ENCODE measurements around the gene CDY1. TPM values are rescaled to one million over a fixed set of nuclear protein-coding genes. Genes with fewer than 3 reads are reported as not detected.
"Not testable (repeated sequence)": the region's sequence is repeated elsewhere in the genome, so short reads cannot be mapped to it uniquely, and the experiment has no call there.

The CDY1 gene
- total RNA-seq, 1 donor from 2014 or later: not detected

- H3K4me3 Mint-ChIP-seq (ENCODE audit: unreplicated experiment); H3K4me3 ChIP-seq (ENCODE audit: insufficient read depth, low read depth, low read length); H3K27ac Mint-ChIP-seq (ENCODE audit: unreplicated experiment); H3K9me3 Mint-ChIP-seq (ENCODE audit: unreplicated experiment); H3K4me2 ChIP-seq (ENCODE audit: low read length); H3K27me3 Mint-ChIP-seq (ENCODE audit: low read depth, unreplicated experiment); H3K9ac ChIP-seq (ENCODE audit: low read length); H3K9me3 ChIP-seq (ENCODE audit: insufficient read depth, low read depth, low read length); H4K20me1 ChIP-seq (ENCODE audit: insufficient read depth, low read length); H3K4me1 Mint-ChIP-seq (ENCODE audit: low read depth, unreplicated experiment); H3K27ac ChIP-seq (ENCODE audit: low read depth, low read length); H2AFZ ChIP-seq (ENCODE audit: low read depth, low read length); DNase-seq (ENCODE audit: low read depth); H3K36me3 ChIP-seq (ENCODE audit: insufficient read depth, low read length); H3K36me3 Mint-ChIP-seq (ENCODE audit: low read depth, unreplicated experiment); H3K27me3 ChIP-seq (ENCODE audit: insufficient read depth, low read length); H3K4me1 ChIP-seq (ENCODE audit: insufficient read depth, low read length); H3K79me2 ChIP-seq (ENCODE audit: insufficient read depth, low read length); FAIRE-seq: not testable (repeated sequence)
Measured at GRCh38 chrY:25639852-25640251, 17.9 kb downstream of the CDY1 start.

GRCh38 chrY:25643024-25643915 lies 21.4 kb downstream of the CDY1 start:
- H3K27ac Mint-ChIP-seq (ENCODE audit: unreplicated experiment); DNase-seq (ENCODE audit: low read depth); H3K4me3 Mint-ChIP-seq (ENCODE audit: unreplicated experiment); H3K27ac ChIP-seq (ENCODE audit: low read depth, low read length); H3K79me2 ChIP-seq (ENCODE audit: insufficient read depth, low read length); H3K27me3 Mint-ChIP-seq (ENCODE audit: low read depth, unreplicated experiment); H3K9ac ChIP-seq (ENCODE audit: low read length); H3K9me3 ChIP-seq (ENCODE audit: insufficient read depth, low read depth, low read length); H3K4me1 Mint-ChIP-seq (ENCODE audit: low read depth, unreplicated experiment); H3K27me3 ChIP-seq (ENCODE audit: insufficient read depth, low read length); FAIRE-seq; H3K4me3 ChIP-seq (ENCODE audit: insufficient read depth, low read depth, low read length); H2AFZ ChIP-seq (ENCODE audit: low read depth, low read length); H3K4me1 ChIP-seq (ENCODE audit: insufficient read depth, low read length); H3K9me3 Mint-ChIP-seq (ENCODE audit: unreplicated experiment); H3K36me3 ChIP-seq (ENCODE audit: insufficient read depth, low read length); H3K36me3 Mint-ChIP-seq (ENCODE audit: low read depth, unreplicated experiment); H4K20me1 ChIP-seq (ENCODE audit: insufficient read depth, low read length); H3K4me2 ChIP-seq (ENCODE audit: low read length): not testable (repeated sequence)

All from astrocyte (in vitro differentiated cells and primary cell).